Endothelial cell of umbilical vein (primary cell): ENCODE measurements around the gene SLC25A2. TPM values are rescaled to one million over a fixed set of nuclear protein-coding genes. Genes with fewer than 3 reads are reported as not detected.

Source experiments
- BruUV-seq: library from RNA; stranded (reverse); fragments of 400-500 nt; replicated peaks from 2 replicates; lab custom pipeline; 2021; lab: Mats Ljungman, UMichigan
- CTCF ChIA-PET: fragments of 300-600, 350-600 bp; sonication (Branson Sonifier 250); formaldehyde crosslinking; loops from one replicate; lab custom pipeline; 2021; ENCODE audit warnings: antibody characterized with exemption, inconsistent platforms; lab: Charles Lee
- POLR2A ChIA-PET: fragments of 300-600, 350-600 bp; sonication (Branson Sonifier 250); formaldehyde crosslinking; loops from one replicate; lab custom pipeline; 2021; ENCODE audit warnings: antibody characterized with exemption, inconsistent platforms; lab: Charles Lee
- DNase-seq: peaks from one replicate; pipeline ENCODE4 v3.0.0-alpha.2; 2011; ENCODE audit warnings: low read depth, low spot score
- FAIRE-seq: peaks from 2 replicates; lab custom pipeline; 2011; peaks lifted over from hg19 to GRCh38; lab: Jason Lieb, UNC
- H2AFZ ChIP-seq: 2 replicates; pipeline ENCODE4 v1.6.0; 2012; ENCODE audit warnings: low read depth, low read length, control low read depth, inconsistent platforms
- H3K27ac ChIP-seq: 2 replicates; pipeline ENCODE4 v1.5.1; 2011; ENCODE audit warnings: low read depth, mild to moderate bottlenecking, control low read depth, low read length, moderate library complexity; ENCODE audit not compliant: insufficient read depth
- H3K27me3 ChIP-seq, 2 experiments: 2 replicates each; pipeline versions ENCODE4 v1.6.0 to v1.6.1; 2011; ENCODE audit warnings: low read length in 2 of 2, mixed read lengths in 1 of 2; ENCODE audit not compliant: control insufficient read depth in 2 of 2, insufficient read depth in 2 of 2
- H3K36me3 ChIP-seq, 2 experiments: 2 replicates in 1 of 2; 3 replicates in 1 of 2; pipeline ENCODE4 v1.5.1; 2011; ENCODE audit warnings: low read length in 2 of 2, mild to moderate bottlenecking in 1 of 2, moderate library complexity in 1 of 2; ENCODE audit not compliant: control insufficient read depth in 2 of 2, insufficient read depth in 2 of 2; ENCODE audit errors: extremely low read depth in 1 of 2
- H3K4me1 ChIP-seq: 3 replicates; pipeline ENCODE4 v1.5.1; 2011; ENCODE audit warnings: mild to moderate bottlenecking, low read length; ENCODE audit not compliant: control insufficient read depth, insufficient read depth; ENCODE audit errors: extremely low read depth
- H3K4me2 ChIP-seq: 2 replicates; pipeline ENCODE4 v1.6.1; 2011; ENCODE audit warnings: low read length, control low read depth, mixed read lengths; ENCODE audit not compliant: insufficient read depth
- H3K4me3 ChIP-seq, 3 experiments: fragments of 200-600 bp in 1 of 3; sonication (generic), shearing (Covaris generic) in 1 of 3; replicated peaks in 1 of 3; 2 replicates each; pipeline ENCODE4 v1.5.1; 2011 to 2016; ENCODE audit warnings: control low read depth in 3 of 3, low read length in 3 of 3, mild to moderate bottlenecking in 2 of 3, inconsistent platforms in 1 of 3, low read depth in 1 of 3, moderate library complexity in 1 of 3; ENCODE audit not compliant: insufficient read depth in 1 of 3
- H3K79me2 ChIP-seq: 2 replicates; pipeline ENCODE4 v1.6.0; 2012; ENCODE audit warnings: low read length, inconsistent platforms; ENCODE audit not compliant: control insufficient read depth, insufficient read depth
- H3K9ac ChIP-seq: replicated peaks from 2 replicates; pipeline ENCODE3; 2011; ENCODE audit warnings: low read length, control low read depth; ENCODE audit not compliant: insufficient read depth; ENCODE audit errors: extremely low read depth
- H3K9me1 ChIP-seq: replicated peaks from 3 replicates; pipeline ENCODE4 v1.6.0; 2011; ENCODE audit warnings: mild to moderate bottlenecking, low read length; ENCODE audit not compliant: control insufficient read depth, insufficient read depth; ENCODE audit errors: extremely low read depth
- H3K9me3 ChIP-seq: replicated peaks from 2 replicates; pipeline ENCODE4 v1.5.1; 2012; ENCODE audit warnings: low read length, inconsistent platforms; ENCODE audit not compliant: control insufficient read depth, insufficient read depth
- H4K20me1 ChIP-seq: replicated peaks from 2 replicates; pipeline ENCODE3; 2011; ENCODE audit warnings: mild to moderate bottlenecking, low read length; ENCODE audit not compliant: control insufficient read depth, insufficient read depth; ENCODE audit errors: extremely low read depth
- CTCF ChIP-seq, 2 donors: IDR thresholded peaks; 1 replicate in 1 of 2; 2 replicates in 1 of 2; pipeline ENCODE4 v1.5.1; 2011; ENCODE audit warnings: low read length in 2 of 2, mild to moderate bottlenecking in 2 of 2, moderate library complexity in 2 of 2, control low read depth in 1 of 2, inconsistent platforms in 1 of 2, low read depth in 1 of 2; ENCODE audit not compliant: insufficient read depth in 1 of 2; ENCODE audit errors: extremely low read depth in 1 of 2
- EZH2 ChIP-seq: IDR thresholded peaks from 2 replicates; pipeline ENCODE4 v1.6.1; 2012; ENCODE audit warnings: borderline replicate concordance, low read depth, mild to moderate bottlenecking, moderate library complexity, low read length, inconsistent platforms; ENCODE audit not compliant: severe bottlenecking
- FOS ChIP-seq: IDR thresholded peaks from 2 replicates; pipeline ENCODE4 v1.6.1; 2011; ENCODE audit warnings: mild to moderate bottlenecking, low read length, moderate library complexity, borderline replicate concordance; ENCODE audit not compliant: insufficient read depth
- GATA2 ChIP-seq: IDR thresholded peaks from 2 replicates; pipeline ENCODE4 v1.7.0; 2011; ENCODE audit warnings: low read depth, mild to moderate bottlenecking, moderate library complexity, mixed read lengths, low read length; ENCODE audit not compliant: insufficient read length, insufficient read depth
- JUN ChIP-seq: IDR thresholded peaks from 2 replicates; pipeline ENCODE4 v1.6.1; 2011; ENCODE audit warnings: borderline replicate concordance, low read depth; ENCODE audit not compliant: insufficient read length, insufficient read depth
- MAX ChIP-seq: IDR thresholded peaks from 2 replicates; pipeline ENCODE4 v1.6.1; 2011; ENCODE audit not compliant: insufficient read depth, insufficient read length
- MYC ChIP-seq: IDR thresholded peaks from one replicate; pipeline ENCODE4 v1.6.1; 2011; ENCODE audit warnings: mild to moderate bottlenecking, low read depth, low read length
- POLR2A ChIP-seq: IDR thresholded peaks from 2 replicates; pipeline ENCODE4 v1.6.1; 2012; ENCODE audit warnings: low read depth, mild to moderate bottlenecking, control low read depth, low read length
- POLR2AphosphoS5 ChIP-seq: IDR thresholded peaks from 2 replicates; pipeline ENCODE4 v1.6.1; 2012; ENCODE audit warnings: low read depth, mild to moderate bottlenecking, control low read depth, low read length, moderate library complexity; ENCODE audit not compliant: insufficient read depth
- dilution Hi-C: fragments of 300-500 bp; cut with MboI; formaldehyde crosslinking; loops from one replicate; pipeline ENCODE4 v1.15.0; 2019; ENCODE audit warnings: low sequenced_read_pairs; ENCODE audit not compliant: extremely low pct_ligation_motif_present
- intact Hi-C: fragments of 100-400 bp; cut with micrococcal nuclease; formaldehyde crosslinking; loops from one replicate; pipeline ENCODE4 v1.10.0; 2022
- polyA plus RNA-seq, 4 experiments: library from polyadenylated mRNA; depleted of rRNA in 3 of 4; stranded (reverse) in 3 of 4; unstranded in 1 of 4; fragments of >200 nt; gene quantifications; 2 replicates each; pipeline versions ENCODE4 v1.2.1 to v1.2.3, GENCODE V29; 2011 to 2012; ENCODE audit warnings: missing spikeins in 1 of 4
- total RNA-seq: library from RNA; stranded (reverse); gene quantifications from 2 replicates; pipeline ENCODE4 v1.2.3, GENCODE V29; 2021

SLC25A2 gene
- total and polyA plus RNA-seq, 2 donors (not counting 3 experiments of a cell fraction or from before 2014, with no cell fraction given): 0.46 TPM; not detected in 1

- intact Hi-C loops (no loop called here), dilution Hi-C loops (no loop called here)
- FAIRE-seq: no peak
- Histone ChIP-seq H3K4me2 (no peak overlapping the region), H3K27ac (no peak overlapping the region), H3K4me3 (no peak overlapping the region), H2AFZ (no peak overlapping the region), H3K9ac (no peak overlapping the region), H3K79me2 (no peaks in the 10 kb centered on the region), H3K4me1 (no peaks in the 10 kb centered on the region), H3K9me3 (peaks cover 3% of the 10 kb centered on the region), H3K36me3 (no peaks in the 10 kb centered on the region), H4K20me1 (no peaks in the 10 kb centered on the region), H3K27me3 (no peaks in the 10 kb centered on the region), H3K9me1 (no peaks in the 10 kb centered on the region)
- no peak for DNase-seq
- no TSS peak for BruUV-seq
- TF ChIP-seq MYC: no peak
- no peak for TF ChIP-seq FOS
- TF ChIP-seq JUN: no peak
- TF ChIP-seq POLR2AphosphoS5: no peak
- TF ChIP-seq POLR2A: no peak
- no peak for TF ChIP-seq CTCF (IDR thresholded peaks at IDR 0.05; ENCODE audit: extremely low read depth in 1 of 2, insufficient read depth in 1 of 2, low read depth in 1 of 2, low read length in 2 of 2)
- TF ChIP-seq MAX: no peak
- TF ChIP-seq GATA2: no peak
- TF ChIP-seq EZH2: no peak
- CTCF ChIA-PET: no interaction called here
- POLR2A ChIA-PET: no interaction called here
These were observed 34.7 kb downstream of the SLC25A2 start for GRCh38 chr5:141269195-141269594.
